Measurements from ENCODE around the gene GHRH. TPM values are rescaled to one million over a fixed set of nuclear protein-coding genes. Genes with fewer than 3 reads are reported as not detected.

GHRH gene
- total and polyA plus RNA-seq, 9 donors, result not detected

GRCh38 chr20:37301120-37301519, 39.5 kb upstream of the GHRH start:
- H3K27me3 ChIP-seq (ENCODE audit: control insufficient read depth, insufficient read depth, low read length), result no peaks in the 10 kb centered on the region
- WGBS (ENCODE audit: insufficient coverage), result 91% methylated on average over 8 of the region's 9 CpGs
- H3K4me1 ChIP-seq (ENCODE audit: control insufficient read depth, insufficient read depth, low read length), result no peaks in the 10 kb centered on the region
- DNase-seq, result no peak
- no peaks in the 10 kb centered on the region for H3K9me3 ChIP-seq (replicated peaks; ENCODE audit: control insufficient read depth, low read depth, low read length)
- no peak overlapping the region for H3K4me3 ChIP-seq (ENCODE audit: low read length)
- H3K27ac ChIP-seq (ENCODE audit: low read length), result no peak overlapping the region
- peaks cover 44% of the 10 kb centered on the region for H3K36me3 ChIP-seq (ENCODE audit: control insufficient read depth, insufficient read depth, low read length)

DNA sequence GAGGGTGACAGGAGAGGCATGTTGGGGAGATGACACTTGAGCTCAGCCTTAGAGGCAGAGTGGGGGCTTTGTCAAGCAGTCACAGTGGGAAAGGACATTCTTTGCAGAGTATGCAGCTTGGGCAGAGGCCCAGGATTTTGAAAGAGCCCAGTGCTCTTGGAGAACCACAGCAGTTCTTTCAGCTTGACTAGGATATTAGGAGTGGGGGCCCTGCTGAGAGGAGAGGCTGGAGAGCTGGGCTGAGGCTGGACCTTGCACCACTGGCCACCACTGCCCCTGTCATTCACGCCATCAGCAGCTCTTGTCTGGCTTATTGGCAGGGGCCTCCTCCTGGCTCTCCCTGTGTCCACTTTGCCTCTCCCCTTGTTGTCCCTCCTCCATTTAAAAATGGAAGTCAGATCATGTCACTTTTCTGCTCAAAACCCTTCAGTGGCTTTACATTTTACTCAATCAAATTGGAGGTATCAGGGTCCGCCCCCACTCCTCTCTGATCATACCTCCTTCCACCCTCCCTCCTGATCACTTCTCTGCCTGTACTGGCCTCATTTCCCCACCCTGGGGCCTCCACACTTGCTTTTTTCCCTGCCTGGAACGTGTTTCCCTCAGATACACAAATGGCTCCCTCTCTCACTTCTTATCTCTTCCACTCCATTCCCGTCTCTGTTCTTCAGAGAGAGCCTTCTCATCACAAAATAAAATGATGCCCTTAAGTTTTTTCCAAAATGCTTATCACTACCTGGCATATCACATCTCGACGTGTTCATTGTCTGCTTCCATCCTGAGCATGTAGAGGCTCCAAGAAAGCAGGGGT, 38.3 kb upstream of the GHRH start:
- Histone ChIP-seq H3K36me3 (ENCODE audit: control insufficient read depth, insufficient read depth, low read length) (peaks cover 44% of the 10 kb centered on the region), H3K27me3 (ENCODE audit: control insufficient read depth, insufficient read depth, low read length) (no peaks in the 10 kb centered on the region), H3K9me3 (replicated peaks; ENCODE audit: control insufficient read depth, low read depth, low read length) (no peaks in the 10 kb centered on the region), H3K4me3 (ENCODE audit: low read length) (no peak overlapping the region), H3K27ac (ENCODE audit: low read length) (no peak overlapping the region), H3K4me1 (ENCODE audit: control insufficient read depth, insufficient read depth, low read length) (no peaks in the 10 kb centered on the region)
- no peak for DNase-seq
- 81% methylated on average over 4 of the region's 6 CpGs for WGBS (ENCODE audit: insufficient coverage)

- H3K4me1 ChIP-seq (ENCODE audit: control insufficient read depth, insufficient read depth, low read length), result no peaks in the 10 kb centered on the region
- no peak overlapping the region for H3K27ac ChIP-seq (ENCODE audit: low read length)
- H3K4me3 ChIP-seq (ENCODE audit: low read length), result no peak overlapping the region
- peaks cover 42% of the 10 kb centered on the region for H3K36me3 ChIP-seq (ENCODE audit: control insufficient read depth, insufficient read depth, low read length)
- peaks cover 2% of the 10 kb centered on the region for H3K9me3 ChIP-seq (replicated peaks; ENCODE audit: control insufficient read depth, low read depth, low read length)
- no peaks in the 10 kb centered on the region for H3K27me3 ChIP-seq (ENCODE audit: control insufficient read depth, insufficient read depth, low read length)
- WGBS (ENCODE audit: insufficient coverage), result 94% methylated on average over 4 of the region's 6 CpGs
- no peak for DNase-seq
Measured at GRCh38 chr20:37298190-37298939, 36.8 kb upstream of the GHRH start.

GRCh38 chr20:37297066-37297736, 35.6 kb upstream of the GHRH start:
- Histone ChIP-seq H3K27ac (ENCODE audit: low read length) (no peak overlapping the region), H3K36me3 (ENCODE audit: control insufficient read depth, insufficient read depth, low read length) (peaks cover 43% of the 10 kb centered on the region), H3K4me1 (ENCODE audit: control insufficient read depth, insufficient read depth, low read length) (no peaks in the 10 kb centered on the region), H3K9me3 (replicated peaks; ENCODE audit: control insufficient read depth, low read depth, low read length) (peaks cover 7% of the 10 kb centered on the region), H3K27me3 (ENCODE audit: control insufficient read depth, insufficient read depth, low read length) (no peaks in the 10 kb centered on the region), H3K4me3 (ENCODE audit: low read length) (no peak overlapping the region)
- DNase-seq, result no peak
- WGBS (ENCODE audit: insufficient coverage), result 89% methylated on average over 8 of the region's 13 CpGs

- DNase-seq, result no peak
- Histone ChIP-seq H3K27me3 (ENCODE audit: control insufficient read depth, insufficient read depth, low read length) (no peaks in the 10 kb centered on the region), H3K4me1 (ENCODE audit: control insufficient read depth, insufficient read depth, low read length) (no peaks in the 10 kb centered on the region), H3K36me3 (ENCODE audit: control insufficient read depth, insufficient read depth, low read length) (peaks cover 35% of the 10 kb centered on the region), H3K4me3 (ENCODE audit: low read length) (no peak overlapping the region), H3K9me3 (replicated peaks; ENCODE audit: control insufficient read depth, low read depth, low read length) (peaks cover 7% of the 10 kb centered on the region), H3K27ac (ENCODE audit: low read length) (no peak overlapping the region)
- WGBS (ENCODE audit: insufficient coverage), result no CpG with 5 or more reads among the region's 2 CpGs
Measured at GRCh38 chr20:37296371-37296770, 34.8 kb upstream of the GHRH start.

DNA sequence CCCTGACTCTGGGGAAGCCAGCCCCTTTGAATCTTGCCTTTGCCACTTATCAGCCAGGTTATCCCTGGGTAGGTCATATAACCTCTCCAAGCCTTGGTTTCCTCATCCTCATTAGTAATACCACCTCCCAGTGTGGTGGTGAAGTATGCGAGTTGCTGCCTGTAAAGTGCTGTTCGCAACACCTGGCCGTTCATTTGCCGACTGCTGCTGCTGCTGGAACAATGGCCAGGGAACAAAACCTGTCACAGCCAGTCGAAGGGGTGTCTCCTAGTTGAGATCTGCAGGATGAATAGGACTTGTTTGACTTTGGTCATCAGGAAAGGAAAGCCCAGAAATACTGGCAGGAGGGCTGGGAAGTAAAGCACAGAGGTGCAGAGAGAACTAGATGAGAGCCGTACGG, 34.0 kb upstream of the GHRH start:
- WGBS (ENCODE audit: insufficient coverage), result 61% methylated on average over 5 of the region's 7 CpGs
- Histone ChIP-seq H3K4me3 (ENCODE audit: low read length) (no peak overlapping the region), H3K27me3 (ENCODE audit: control insufficient read depth, insufficient read depth, low read length) (no peaks in the 10 kb centered on the region), H3K9me3 (replicated peaks; ENCODE audit: control insufficient read depth, low read depth, low read length) (peaks cover 7% of the 10 kb centered on the region), H3K4me1 (ENCODE audit: control insufficient read depth, insufficient read depth, low read length) (peaks cover 3% of the 10 kb centered on the region), H3K36me3 (ENCODE audit: control insufficient read depth, insufficient read depth, low read length) (peaks cover 29% of the 10 kb centered on the region), H3K27ac (ENCODE audit: low read length) (no peak overlapping the region)
- DNase-seq, result no peak

DNA sequence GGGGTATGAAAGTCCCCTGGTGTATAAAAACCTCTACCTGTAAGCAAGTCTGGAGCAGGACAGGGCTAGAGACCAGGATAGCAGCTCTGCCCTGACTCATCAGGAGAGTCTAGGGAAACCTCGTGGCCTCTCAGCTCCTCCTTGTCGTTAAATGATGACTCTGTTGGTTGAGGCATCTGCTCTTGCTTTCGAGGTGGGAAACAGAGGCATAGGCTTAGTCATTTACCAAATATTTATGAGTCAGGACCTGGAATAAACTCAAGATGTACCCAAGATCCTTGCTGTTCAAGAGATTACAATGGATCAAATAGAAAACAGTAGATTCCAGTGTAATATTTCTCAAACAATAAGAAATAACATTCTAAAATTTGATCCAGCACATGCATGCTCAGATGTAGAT, 33.4 kb upstream of the GHRH start:
- H3K4me1 ChIP-seq (ENCODE audit: control insufficient read depth, insufficient read depth, low read length), result peaks cover 8% of the 10 kb centered on the region
- WGBS (ENCODE audit: insufficient coverage), result 20% methylated on average over 1 of the region's 3 CpGs
- H3K27me3 ChIP-seq (ENCODE audit: control insufficient read depth, insufficient read depth, low read length), result no peaks in the 10 kb centered on the region
- peaks cover 7% of the 10 kb centered on the region for H3K9me3 ChIP-seq (replicated peaks; ENCODE audit: control insufficient read depth, low read depth, low read length)
- DNase-seq, result no peak
- H3K36me3 ChIP-seq (ENCODE audit: control insufficient read depth, insufficient read depth, low read length), result peaks cover 26% of the 10 kb centered on the region
- H3K27ac ChIP-seq (ENCODE audit: low read length), result no peak overlapping the region
- no peak overlapping the region for H3K4me3 ChIP-seq (ENCODE audit: low read length)

DNA sequence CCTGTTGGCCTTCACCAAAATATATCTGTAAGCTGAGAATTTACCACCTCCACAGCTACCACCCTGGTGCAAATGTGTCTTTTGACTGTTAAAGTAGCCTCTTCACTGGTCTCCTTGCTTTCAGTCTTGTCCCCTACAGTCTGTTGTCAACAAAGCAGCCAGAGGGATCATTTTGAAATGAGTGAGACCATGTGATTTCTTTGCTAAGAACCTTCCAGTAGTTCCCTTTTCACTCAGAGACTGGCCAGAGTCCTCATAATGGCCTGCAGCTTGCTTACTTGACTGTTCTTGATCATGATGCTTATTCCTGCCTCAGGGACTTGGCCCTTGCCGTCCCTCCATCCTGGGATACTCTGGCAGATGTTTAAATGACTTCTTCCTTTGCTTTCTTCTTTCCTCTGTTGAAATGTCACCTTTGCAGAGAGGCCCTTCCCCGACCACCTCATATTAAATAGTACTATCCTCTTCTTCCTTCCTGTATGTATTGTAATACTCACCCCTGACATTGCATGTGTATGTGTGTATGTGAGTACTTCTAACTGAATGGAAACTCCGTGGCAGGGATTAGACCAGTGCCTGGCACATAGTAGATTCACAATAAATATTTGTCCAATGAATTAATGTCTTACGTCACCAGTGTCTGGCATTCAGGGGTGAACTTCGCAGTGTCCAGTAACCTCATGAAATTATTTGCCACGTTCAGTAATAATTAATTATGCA, 32.8 kb upstream of the GHRH start:
- H3K4me3 ChIP-seq (ENCODE audit: low read length), result no peak overlapping the region
- peaks cover 20% of the 10 kb centered on the region for H3K36me3 ChIP-seq (ENCODE audit: control insufficient read depth, insufficient read depth, low read length)
- H3K9me3 ChIP-seq (replicated peaks; ENCODE audit: control insufficient read depth, low read depth, low read length), result peaks cover 7% of the 10 kb centered on the region
- DNase-seq, result peak; percentile 57
- H3K4me1 ChIP-seq (ENCODE audit: control insufficient read depth, insufficient read depth, low read length), result peaks cover 8% of the 10 kb centered on the region
- H3K27ac ChIP-seq (ENCODE audit: low read length), result no peak overlapping the region
- no peaks in the 10 kb centered on the region for H3K27me3 ChIP-seq (ENCODE audit: control insufficient read depth, insufficient read depth, low read length)
- WGBS (ENCODE audit: insufficient coverage), result no CpG with 5 or more reads among the region's 6 CpGs

DNA sequence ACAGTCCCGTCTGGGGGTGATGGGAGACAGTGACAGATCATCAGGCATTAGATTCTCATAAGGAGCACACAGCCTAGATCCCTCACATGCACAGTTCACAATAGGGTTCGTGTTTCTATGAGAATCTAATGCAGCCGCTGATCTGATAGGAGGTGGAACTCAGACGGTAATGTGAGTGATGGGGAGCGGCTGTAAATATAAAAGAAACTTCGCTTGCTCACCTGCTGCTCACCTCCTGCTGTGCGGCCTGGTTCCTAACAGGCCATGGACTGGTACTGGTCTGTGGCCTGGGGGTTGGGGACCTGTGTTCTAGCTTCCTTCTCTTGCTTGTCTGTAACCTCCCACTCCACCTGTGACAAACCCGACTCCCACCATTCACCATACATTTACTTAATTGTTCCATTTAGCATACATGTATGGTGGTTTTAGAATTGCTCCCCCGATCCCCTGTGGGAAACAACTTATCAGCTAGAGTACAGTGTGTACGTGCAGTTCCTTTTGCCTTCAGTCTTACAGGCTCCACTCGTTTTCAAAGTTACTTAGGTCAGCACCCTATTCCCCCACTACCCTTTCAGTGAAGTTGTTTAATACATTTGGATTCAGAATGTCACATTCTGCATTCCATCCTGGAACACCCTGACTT, 31.8 kb upstream of the GHRH start:
- H3K4me1 ChIP-seq (ENCODE audit: control insufficient read depth, insufficient read depth, low read length), result peaks cover 8% of the 10 kb centered on the region
- peaks cover 7% of the 10 kb centered on the region for H3K9me3 ChIP-seq (replicated peaks; ENCODE audit: control insufficient read depth, low read depth, low read length)
- H3K36me3 ChIP-seq (ENCODE audit: control insufficient read depth, insufficient read depth, low read length), result peaks cover 13% of the 10 kb centered on the region
- no peak for DNase-seq
- H3K4me3 ChIP-seq (ENCODE audit: low read length), result no peak overlapping the region
- no peaks in the 10 kb centered on the region for H3K27me3 ChIP-seq (ENCODE audit: control insufficient read depth, insufficient read depth, low read length)
- 100% methylated on average over 3 of the region's 11 CpGs for WGBS (ENCODE audit: insufficient coverage)
- H3K27ac ChIP-seq (ENCODE audit: low read length), result peak overlapping the region; percentile 47
